ENCODE data around the gene RHBDL1.

RHBDL1 gene

DNA sequence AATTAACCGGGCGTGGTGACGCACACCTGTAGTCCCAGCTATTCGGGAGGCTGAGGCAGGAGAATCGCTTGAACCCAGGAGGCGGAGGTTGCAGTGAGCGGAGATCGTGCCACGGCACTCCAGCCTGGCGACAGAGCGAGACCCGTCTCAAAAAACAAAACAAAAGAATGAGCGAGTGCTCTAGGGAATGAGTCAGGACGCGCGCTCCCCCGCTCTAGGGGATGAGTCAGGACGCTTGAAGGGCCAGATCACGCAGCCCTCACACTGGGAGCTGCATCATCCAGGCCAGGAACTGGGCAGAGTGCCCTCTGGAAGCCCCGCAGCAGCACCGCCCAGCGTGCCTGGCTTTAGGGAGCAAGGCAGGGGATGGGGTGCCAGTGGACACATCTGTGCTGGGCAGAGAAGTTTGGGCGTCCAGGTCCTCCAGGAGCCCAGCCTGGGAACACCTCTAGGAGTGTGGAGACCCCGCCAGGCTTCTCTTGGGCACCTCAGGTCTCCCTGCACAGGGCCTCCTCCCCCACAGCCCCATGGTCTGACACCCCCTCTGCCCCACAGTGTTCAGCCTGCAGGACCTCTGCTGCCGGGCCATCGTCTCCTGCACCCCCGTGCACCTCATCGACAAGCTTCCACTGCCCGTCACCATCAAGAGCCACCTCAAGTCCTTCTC, 48.6 kb upstream of the RHBDL1 start (continued):
- TF ChIP-seq ZBTB48 (tag by site-specific recombination; IDR thresholded peaks at IDR 0.05) (peak; percentile 42; the same call in 1 of the 2 replicates), ZNF707 (tag by site-specific recombination; IDR thresholded peaks at IDR 0.05) (no peak), ZBTB7A (tag by site-specific recombination; IDR thresholded peaks at IDR 0.05; ENCODE audit: low read depth) (no peak), ZNF174 (tag by site-specific recombination; IDR thresholded peaks at IDR 0.05) (no peak), ZNF324 (tag by site-specific recombination; IDR thresholded peaks at IDR 0.05) (0 out of 2 replicates have a peak, but pooled peaks have one; percentile 73), ZIC2 (tag by site-specific recombination; IDR thresholded peaks at IDR 0.05) (no peak; the same call in 1 of the 2 replicates), ZBTB8A (tag by site-specific recombination; IDR thresholded peaks at IDR 0.05) (peak; percentile 73), ZBTB20 (tag by site-specific recombination; IDR thresholded peaks at IDR 0.05) (no peak), ZNF184 (tag by site-specific recombination; IDR thresholded peaks at IDR 0.05) (0 out of 2 replicates have a peak, but pooled peaks have one; percentile 53), ZFP41 (tag by site-specific recombination; IDR thresholded peaks at IDR 0.05; ENCODE audit: borderline replicate concordance) (no peak), ZNF221 (tag by site-specific recombination; IDR thresholded peaks at IDR 0.05; ENCODE audit: borderline replicate concordance) (no peak), ZNF660 (tag by site-specific recombination; IDR thresholded peaks at IDR 0.05) (no peak), KLF8 (tag by site-specific recombination; IDR thresholded peaks at IDR 0.05) (peak; percentile 66), EGR2 (tag by site-specific recombination; IDR thresholded peaks at IDR 0.05; ENCODE audit: low read depth) (no peak), ZNF24 (tag by site-specific recombination; IDR thresholded peaks at IDR 0.05) (no peak), ZNF202 (tag by site-specific recombination; IDR thresholded peaks at IDR 0.05; ENCODE audit: borderline replicate concordance) (no peak), ZNF548 (tag by site-specific recombination; IDR thresholded peaks at IDR 0.05) (no peak; the same call in 1 of the 2 replicates), ZNF785 (tag by site-specific recombination; IDR thresholded peaks at IDR 0.05) (0 out of 2 replicates have a peak, but pooled peaks have one; percentile 31)
- TF ChIP-seq, protein P1, sequence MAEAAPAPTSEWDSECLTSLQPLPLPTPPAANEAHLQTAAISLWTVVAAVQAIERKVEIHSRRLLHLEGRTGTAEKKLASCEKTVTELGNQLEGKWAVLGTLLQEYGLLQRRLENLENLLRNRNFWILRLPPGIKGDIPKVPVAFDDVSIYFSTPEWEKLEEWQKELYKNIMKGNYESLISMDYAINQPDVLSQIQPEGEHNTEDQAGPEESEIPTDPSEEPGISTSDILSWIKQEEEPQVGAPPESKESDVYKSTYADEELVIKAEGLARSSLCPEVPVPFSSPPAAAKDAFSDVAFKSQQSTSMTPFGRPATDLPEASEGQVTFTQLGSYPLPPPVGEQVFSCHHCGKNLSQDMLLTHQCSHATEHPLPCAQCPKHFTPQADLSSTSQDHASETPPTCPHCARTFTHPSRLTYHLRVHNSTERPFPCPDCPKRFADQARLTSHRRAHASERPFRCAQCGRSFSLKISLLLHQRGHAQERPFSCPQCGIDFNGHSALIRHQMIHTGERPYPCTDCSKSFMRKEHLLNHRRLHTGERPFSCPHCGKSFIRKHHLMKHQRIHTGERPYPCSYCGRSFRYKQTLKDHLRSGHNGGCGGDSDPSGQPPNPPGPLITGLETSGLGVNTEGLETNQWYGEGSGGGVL (tag by site-specific recombination; IDR thresholded peaks at IDR 0.05): no peak
- TF ChIP-seq, protein P2, sequence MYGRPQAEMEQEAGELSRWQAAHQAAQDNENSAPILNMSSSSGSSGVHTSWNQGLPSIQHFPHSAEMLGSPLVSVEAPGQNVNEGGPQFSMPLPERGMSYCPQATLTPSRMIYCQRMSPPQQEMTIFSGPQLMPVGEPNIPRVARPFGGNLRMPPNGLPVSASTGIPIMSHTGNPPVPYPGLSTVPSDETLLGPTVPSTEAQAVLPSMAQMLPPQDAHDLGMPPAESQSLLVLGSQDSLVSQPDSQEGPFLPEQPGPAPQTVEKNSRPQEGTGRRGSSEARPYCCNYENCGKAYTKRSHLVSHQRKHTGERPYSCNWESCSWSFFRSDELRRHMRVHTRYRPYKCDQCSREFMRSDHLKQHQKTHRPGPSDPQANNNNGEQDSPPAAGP (tag by site-specific recombination; IDR thresholded peaks at IDR 0.05): 0 out of 2 replicates have a peak, but pooled peaks have one; percentile 25
- TF ChIP-seq, protein P3, sequence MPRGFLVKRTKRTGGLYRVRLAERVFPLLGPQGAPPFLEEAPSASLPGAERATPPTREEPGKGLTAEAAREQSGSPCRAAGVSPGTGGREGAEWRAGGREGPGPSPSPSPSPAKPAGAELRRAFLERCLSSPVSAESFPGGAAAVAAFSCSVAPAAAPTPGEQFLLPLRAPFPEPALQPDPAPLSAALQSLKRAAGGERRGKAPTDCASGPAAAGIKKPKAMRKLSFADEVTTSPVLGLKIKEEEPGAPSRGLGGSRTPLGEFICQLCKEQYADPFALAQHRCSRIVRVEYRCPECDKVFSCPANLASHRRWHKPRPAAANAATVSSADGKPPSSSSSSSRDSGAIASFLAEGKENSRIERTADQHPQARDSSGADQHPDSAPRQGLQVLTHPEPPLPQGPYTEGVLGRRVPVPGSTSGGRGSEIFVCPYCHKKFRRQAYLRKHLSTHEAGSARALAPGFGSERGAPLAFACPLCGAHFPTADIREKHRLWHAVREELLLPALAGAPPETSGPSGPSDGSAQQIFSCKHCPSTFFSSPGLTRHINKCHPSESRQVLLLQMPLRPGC (tag by site-specific recombination; IDR thresholded peaks at IDR 0.05): peak; percentile 61; the same call in 1 of the 2 replicates
- TF ChIP-seq, protein P4, sequence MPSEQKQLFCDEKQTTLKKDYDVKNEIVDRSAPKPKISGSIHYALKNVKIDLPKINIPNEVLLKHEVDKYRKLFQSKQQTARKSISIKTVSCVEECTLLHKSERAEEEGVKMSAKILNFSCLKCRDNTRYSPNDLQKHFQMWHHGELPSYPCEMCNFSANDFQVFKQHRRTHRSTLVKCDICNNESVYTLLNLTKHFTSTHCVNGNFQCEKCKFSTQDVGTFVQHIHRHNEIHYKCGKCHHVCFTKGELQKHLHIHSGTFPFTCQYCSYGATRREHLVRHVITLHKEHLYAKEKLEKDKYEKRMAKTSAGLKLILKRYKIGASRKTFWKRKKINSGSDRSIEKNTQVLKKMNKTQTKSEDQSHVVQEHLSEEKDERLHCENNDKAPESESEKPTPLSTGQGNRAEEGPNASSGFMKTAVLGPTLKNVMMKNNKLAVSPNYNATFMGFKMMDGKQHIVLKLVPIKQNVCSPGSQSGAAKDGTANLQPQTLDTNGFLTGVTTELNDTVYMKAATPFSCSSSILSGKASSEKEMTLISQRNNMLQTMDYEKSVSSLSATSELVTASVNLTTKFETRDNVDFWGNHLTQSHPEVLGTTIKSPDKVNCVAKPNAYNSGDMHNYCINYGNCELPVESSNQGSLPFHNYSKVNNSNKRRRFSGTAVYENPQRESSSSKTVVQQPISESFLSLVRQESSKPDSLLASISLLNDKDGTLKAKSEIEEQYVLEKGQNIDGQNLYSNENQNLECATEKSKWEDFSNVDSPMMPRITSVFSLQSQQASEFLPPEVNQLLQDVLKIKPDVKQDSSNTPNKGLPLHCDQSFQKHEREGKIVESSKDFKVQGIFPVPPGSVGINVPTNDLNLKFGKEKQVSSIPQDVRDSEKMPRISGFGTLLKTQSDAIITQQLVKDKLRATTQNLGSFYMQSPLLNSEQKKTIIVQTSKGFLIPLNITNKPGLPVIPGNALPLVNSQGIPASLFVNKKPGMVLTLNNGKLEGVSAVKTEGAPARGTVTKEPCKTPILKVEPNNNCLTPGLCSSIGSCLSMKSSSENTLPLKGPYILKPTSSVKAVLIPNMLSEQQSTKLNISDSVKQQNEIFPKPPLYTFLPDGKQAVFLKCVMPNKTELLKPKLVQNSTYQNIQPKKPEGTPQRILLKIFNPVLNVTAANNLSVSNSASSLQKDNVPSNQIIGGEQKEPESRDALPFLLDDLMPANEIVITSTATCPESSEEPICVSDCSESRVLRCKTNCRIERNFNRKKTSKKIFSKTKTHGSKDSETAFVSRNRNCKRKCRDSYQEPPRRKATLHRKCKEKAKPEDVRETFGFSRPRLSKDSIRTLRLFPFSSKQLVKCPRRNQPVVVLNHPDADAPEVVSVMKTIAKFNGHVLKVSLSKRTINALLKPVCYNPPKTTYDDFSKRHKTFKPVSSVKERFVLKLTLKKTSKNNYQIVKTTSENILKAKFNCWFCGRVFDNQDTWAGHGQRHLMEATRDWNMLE (tag by site-specific recombination; conservative IDR thresholded peaks at IDR 0.05; ENCODE audit: low read depth): no peak
- TF ChIP-seq, protein P5, sequence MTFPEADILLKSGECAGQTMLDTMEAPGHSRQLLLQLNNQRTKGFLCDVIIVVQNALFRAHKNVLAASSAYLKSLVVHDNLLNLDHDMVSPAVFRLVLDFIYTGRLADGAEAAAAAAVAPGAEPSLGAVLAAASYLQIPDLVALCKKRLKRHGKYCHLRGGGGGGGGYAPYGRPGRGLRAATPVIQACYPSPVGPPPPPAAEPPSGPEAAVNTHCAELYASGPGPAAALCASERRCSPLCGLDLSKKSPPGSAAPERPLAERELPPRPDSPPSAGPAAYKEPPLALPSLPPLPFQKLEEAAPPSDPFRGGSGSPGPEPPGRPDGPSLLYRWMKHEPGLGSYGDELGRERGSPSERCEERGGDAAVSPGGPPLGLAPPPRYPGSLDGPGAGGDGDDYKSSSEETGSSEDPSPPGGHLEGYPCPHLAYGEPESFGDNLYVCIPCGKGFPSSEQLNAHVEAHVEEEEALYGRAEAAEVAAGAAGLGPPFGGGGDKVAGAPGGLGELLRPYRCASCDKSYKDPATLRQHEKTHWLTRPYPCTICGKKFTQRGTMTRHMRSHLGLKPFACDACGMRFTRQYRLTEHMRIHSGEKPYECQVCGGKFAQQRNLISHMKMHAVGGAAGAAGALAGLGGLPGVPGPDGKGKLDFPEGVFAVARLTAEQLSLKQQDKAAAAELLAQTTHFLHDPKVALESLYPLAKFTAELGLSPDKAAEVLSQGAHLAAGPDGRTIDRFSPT (tag by site-specific recombination; IDR thresholded peaks at IDR 0.05): peak; percentile 73
- TF ChIP-seq, protein P6, sequence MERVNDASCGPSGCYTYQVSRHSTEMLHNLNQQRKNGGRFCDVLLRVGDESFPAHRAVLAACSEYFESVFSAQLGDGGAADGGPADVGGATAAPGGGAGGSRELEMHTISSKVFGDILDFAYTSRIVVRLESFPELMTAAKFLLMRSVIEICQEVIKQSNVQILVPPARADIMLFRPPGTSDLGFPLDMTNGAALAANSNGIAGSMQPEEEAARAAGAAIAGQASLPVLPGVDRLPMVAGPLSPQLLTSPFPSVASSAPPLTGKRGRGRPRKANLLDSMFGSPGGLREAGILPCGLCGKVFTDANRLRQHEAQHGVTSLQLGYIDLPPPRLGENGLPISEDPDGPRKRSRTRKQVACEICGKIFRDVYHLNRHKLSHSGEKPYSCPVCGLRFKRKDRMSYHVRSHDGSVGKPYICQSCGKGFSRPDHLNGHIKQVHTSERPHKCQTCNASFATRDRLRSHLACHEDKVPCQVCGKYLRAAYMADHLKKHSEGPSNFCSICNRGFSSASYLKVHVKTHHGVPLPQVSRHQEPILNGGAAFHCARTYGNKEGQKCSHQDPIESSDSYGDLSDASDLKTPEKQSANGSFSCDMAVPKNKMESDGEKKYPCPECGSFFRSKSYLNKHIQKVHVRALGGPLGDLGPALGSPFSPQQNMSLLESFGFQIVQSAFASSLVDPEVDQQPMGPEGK (tag by site-specific recombination; IDR thresholded peaks at IDR 0.05): peak; percentile 36; the same call in 1 of the 2 replicates
